NCI-H2107 treated with DMSO at 0.1 percent for 48 hours (cell line): ENCODE measurements around the gene PRMT6.
"Not testable (repeated sequence)": the region's sequence is repeated elsewhere in the genome, so short reads cannot be mapped to it uniquely, and the experiment has no call there.

ENCODE experiments used
- DNase-seq: peaks from one replicate; lab custom pipeline; 2025; ENCODE audit not compliant: unreplicated experiment; lab: John Stamatoyannopoulos, UW

Gene PRMT6

DNA sequence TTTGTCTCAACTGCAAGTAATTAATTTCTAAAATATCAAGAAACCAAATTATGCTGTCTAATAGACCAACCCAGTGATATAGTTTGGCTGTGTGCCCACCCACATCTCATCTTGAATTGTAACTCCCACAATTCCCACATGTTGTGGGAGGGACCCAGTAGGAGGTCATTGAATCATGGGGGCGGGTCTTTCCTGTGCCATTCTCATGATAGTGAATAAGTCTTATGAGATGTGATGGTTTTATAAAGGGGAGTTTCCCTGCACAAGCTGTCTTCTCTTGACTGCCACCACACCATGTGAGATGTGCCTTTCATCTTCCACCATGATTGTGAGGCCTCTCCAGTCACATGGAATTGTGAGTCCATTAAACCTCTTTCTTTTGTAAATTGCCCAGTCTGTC is 36.9 kb downstream of the PRMT6 start:
- DNase-seq: not testable (repeated sequence)

DNA sequence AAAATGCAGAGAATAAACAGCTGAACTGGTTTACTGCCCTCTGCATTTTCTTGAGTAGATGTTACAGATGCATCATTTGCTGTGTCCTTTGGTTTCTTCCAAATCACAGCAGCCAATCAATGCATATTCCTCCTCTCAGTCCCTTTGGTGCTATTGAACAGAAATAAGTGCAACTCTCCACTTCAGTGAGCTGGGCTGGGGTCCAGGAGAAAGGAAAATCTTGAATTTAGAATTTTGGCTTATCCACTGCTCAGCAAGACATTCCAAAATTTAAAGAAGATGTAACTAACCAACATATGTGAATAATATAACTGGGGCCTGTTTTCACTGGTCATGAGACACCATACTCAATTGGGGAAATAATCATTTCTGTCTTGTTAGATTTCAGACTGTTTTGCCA is 39.2 kb downstream of the PRMT6 start:
- no peak for DNase-seq

GRCh38 chr1:107096690-107097089 is 40.2 kb downstream of the PRMT6 start:
- no peak for DNase-seq

- DNase-seq: no peak
These were observed 42.5 kb downstream of the PRMT6 start for GRCh38 chr1:107098961-107099360.

DNA sequence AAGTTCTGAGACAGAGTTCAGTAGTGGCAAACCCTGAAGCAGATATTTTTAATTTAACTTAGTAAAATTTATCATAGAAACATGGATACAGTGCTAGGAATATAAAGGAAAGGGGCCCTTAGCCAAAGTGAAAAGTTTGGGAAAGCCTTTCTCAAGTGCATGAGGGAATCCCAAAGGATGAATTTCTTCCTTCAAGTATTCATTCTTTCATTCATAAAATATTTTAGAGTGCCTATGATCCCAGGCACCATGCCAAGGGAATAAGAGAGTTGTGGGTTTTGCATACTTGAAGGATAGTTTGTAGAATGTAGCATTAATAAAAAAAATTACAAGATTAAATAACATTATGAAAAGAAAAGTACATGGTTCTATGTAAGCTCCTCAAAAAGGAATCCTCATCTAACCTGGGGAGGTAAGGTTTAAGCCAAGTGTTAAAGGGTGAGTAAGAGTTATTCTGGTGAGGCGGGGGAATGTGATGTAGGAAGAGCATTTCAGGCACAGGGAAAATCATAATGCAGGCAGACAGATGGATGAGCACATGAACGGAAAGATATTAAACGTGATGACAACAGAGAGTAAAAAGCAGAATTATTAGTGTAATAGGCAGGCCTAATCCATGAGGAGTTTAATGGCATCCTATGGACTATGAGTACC is 44.0 kb downstream of the PRMT6 start:
- DNase-seq: no peak

DNA sequence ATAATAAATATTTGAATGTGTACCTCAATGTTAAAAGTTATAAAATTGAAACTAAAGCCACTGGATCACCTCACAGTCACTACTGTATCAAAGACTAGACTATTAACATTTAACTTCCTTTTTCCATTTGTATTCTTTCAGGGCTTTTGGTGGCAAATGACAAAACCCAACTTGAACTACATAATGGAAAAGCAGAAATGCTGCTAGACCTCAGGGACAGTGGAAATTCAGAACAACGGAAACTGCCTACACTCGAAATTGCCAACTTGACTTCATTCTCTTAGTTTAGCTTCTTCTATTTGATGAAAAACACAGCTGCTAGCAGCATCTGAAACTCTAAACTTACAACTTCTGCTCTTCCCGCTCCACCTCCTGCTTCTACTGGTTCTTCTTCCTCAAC is 49.4 kb downstream of the PRMT6 start:
- no peak for DNase-seq
